Mucosa of stomach (tissue), 1 donor: ENCODE results near the gene TMED4.

ENCODE experiments used
- H3K27me3 ChIP-seq: one replicate; pipeline ENCODE4 v1.7.0; 2013; ENCODE audit warnings: mild to moderate bottlenecking, low read length; ENCODE audit not compliant: control insufficient read depth, insufficient read depth
- H3K36me3 ChIP-seq: one replicate; pipeline ENCODE4 v1.7.0; 2013; ENCODE audit warnings: low read length; ENCODE audit not compliant: control insufficient read depth, insufficient read depth
- H3K4me1 ChIP-seq: one replicate; pipeline ENCODE4 v1.7.0; 2013; ENCODE audit warnings: mild to moderate bottlenecking, low read length; ENCODE audit not compliant: control insufficient read depth, insufficient read depth
- H3K4me3 ChIP-seq: one replicate; pipeline ENCODE4 v1.7.0; 2013; ENCODE audit warnings: low read length
- H3K9ac ChIP-seq: one replicate; pipeline ENCODE4 v1.7.0; 2013; ENCODE audit warnings: mild to moderate bottlenecking, low read length, moderate library complexity
- H3K9me3 ChIP-seq: one replicate; pipeline ENCODE4 v1.7.0; 2013; ENCODE audit warnings: mild to moderate bottlenecking, low read length, moderate library complexity; ENCODE audit not compliant: control insufficient read depth
- donor health status: Pancreatic carcinoma.

The TMED4 gene

GRCh38 chr7:44618753-44619152, 36.7 kb upstream of the TMED4 start:
- H3K4me1 ChIP-seq: peaks cover 33% of the 10 kb centered on the region

GRCh38 chr7:44618045-44618444, 36.0 kb upstream of the TMED4 start:
- H3K4me3 ChIP-seq: no peak overlapping the region

More at GRCh38 chr7:44618753-44619152, 36.7 kb upstream of the TMED4 start:
- no peaks in the 10 kb centered on the region for H3K36me3 ChIP-seq
- H3K9ac ChIP-seq: no peak overlapping the region
- H3K9me3 ChIP-seq: no peaks in the 10 kb centered on the region
- no peaks in the 10 kb centered on the region for H3K27me3 ChIP-seq
- no peak overlapping the region for H3K4me3 ChIP-seq

GRCh38 chr7:44617225-44617890, 35.3 kb upstream of the TMED4 start:
- Histone ChIP-seq H3K9me3 (no peaks in the 10 kb centered on the region), H3K36me3 (no peaks in the 10 kb centered on the region), H3K4me3 (no peak overlapping the region), H3K27me3 (no peaks in the 10 kb centered on the region), H3K4me1 (peaks cover 24% of the 10 kb centered on the region), H3K9ac (no peak overlapping the region)

More at GRCh38 chr7:44618045-44618444, 36.0 kb upstream of the TMED4 start:
- Histone ChIP-seq H3K27me3 (no peaks in the 10 kb centered on the region), H3K9me3 (no peaks in the 10 kb centered on the region), H3K9ac (no peak overlapping the region), H3K36me3 (no peaks in the 10 kb centered on the region), H3K4me1 (peaks cover 31% of the 10 kb centered on the region)

GRCh38 chr7:44616545-44616944, 34.5 kb upstream of the TMED4 start:
- Histone ChIP-seq H3K27me3 (no peaks in the 10 kb centered on the region), H3K36me3 (no peaks in the 10 kb centered on the region), H3K9me3 (no peaks in the 10 kb centered on the region), H3K9ac (no peak overlapping the region), H3K4me1 (peaks cover 21% of the 10 kb centered on the region), H3K4me3 (no peak overlapping the region)

GRCh38 chr7:44615793-44616192, 33.8 kb upstream of the TMED4 start:
- no peak overlapping the region for H3K4me3 ChIP-seq
- H3K36me3 ChIP-seq: no peaks in the 10 kb centered on the region
- H3K9me3 ChIP-seq: no peaks in the 10 kb centered on the region
- H3K9ac ChIP-seq: peak overlapping the region; percentile 19
- no peaks in the 10 kb centered on the region for H3K27me3 ChIP-seq
- H3K4me1 ChIP-seq: peaks cover 15% of the 10 kb centered on the region

- Histone ChIP-seq H3K27me3 (no peaks in the 10 kb centered on the region), H3K9ac (peak overlapping the region; percentile 19), H3K4me1 (peaks cover 15% of the 10 kb centered on the region), H3K4me3 (no peak overlapping the region), H3K9me3 (no peaks in the 10 kb centered on the region), H3K36me3 (no peaks in the 10 kb centered on the region)
These were observed 33.1 kb upstream of the TMED4 start for GRCh38 chr7:44615149-44615611.

- Histone ChIP-seq H3K27me3 (no peaks in the 10 kb centered on the region), H3K9ac (no peak overlapping the region), H3K36me3 (no peaks in the 10 kb centered on the region), H3K4me1 (peaks cover 20% of the 10 kb centered on the region), H3K9me3 (no peaks in the 10 kb centered on the region), H3K4me3 (no peak overlapping the region)
These were observed 27.8 kb upstream of the TMED4 start for GRCh38 chr7:44609829-44610228.

- H3K4me1 ChIP-seq: peaks cover 19% of the 10 kb centered on the region
- H3K9ac ChIP-seq: no peak overlapping the region
- H3K4me3 ChIP-seq: no peak overlapping the region
- H3K27me3 ChIP-seq: no peaks in the 10 kb centered on the region
- H3K36me3 ChIP-seq: no peaks in the 10 kb centered on the region
- H3K9me3 ChIP-seq: no peaks in the 10 kb centered on the region
These were observed 27.1 kb upstream of the TMED4 start for GRCh38 chr7:44608916-44609648.

GRCh38 chr7:44607141-44608068, 25.4 kb upstream of the TMED4 start:
- H3K9me3 ChIP-seq: no peaks in the 10 kb centered on the region
- peaks cover 19% of the 10 kb centered on the region for H3K4me1 ChIP-seq
- H3K27me3 ChIP-seq: no peaks in the 10 kb centered on the region
- H3K36me3 ChIP-seq: no peaks in the 10 kb centered on the region
- peak overlapping the region; percentile 74 for H3K9ac ChIP-seq
- peak overlapping the region; percentile 67 for H3K4me3 ChIP-seq

GRCh38 chr7:44606341-44607140, 24.5 kb upstream of the TMED4 start, which contains the start of gene OGDH:
Gene OGDH (plus strand): TSS chr7:44606627. CDS start chr7:44624344, 17,717 bp downstream.
- H3K27me3 ChIP-seq: no peaks in the 10 kb centered on the region
- peaks cover 19% of the 10 kb centered on the region for H3K4me1 ChIP-seq
- no peaks in the 10 kb centered on the region for H3K9me3 ChIP-seq
- H3K9ac ChIP-seq: peak within 1 kb of the TSS; percentile 89
- no peaks in the 10 kb centered on the region for H3K36me3 ChIP-seq
- peak within 1 kb of the TSS; percentile 67 for H3K4me3 ChIP-seq

GRCh38 chr7:44604941-44605340, 22.9 kb upstream of the TMED4 start:
- no peaks in the 10 kb centered on the region for H3K9me3 ChIP-seq
- no peak overlapping the region for H3K4me3 ChIP-seq
- H3K9ac ChIP-seq: no peak overlapping the region
- no peaks in the 10 kb centered on the region for H3K36me3 ChIP-seq
- no peaks in the 10 kb centered on the region for H3K27me3 ChIP-seq
- peaks cover 19% of the 10 kb centered on the region for H3K4me1 ChIP-seq
